Trophoblast cell (in vitro differentiated cells and primary cell): ENCODE measurements around the gene TDRD15.

Experiments used
- DNase-seq, 2 donors: peaks; one replicate each; pipeline ENCODE4 v3.0.0-alpha.2; 2016
- H2AFZ ChIP-seq: 2 replicates; pipeline ENCODE4 v1.6.1; 2013; ENCODE audit warnings: low read length, moderate library complexity, mild to moderate bottlenecking; ENCODE audit not compliant: insufficient read depth, poor library complexity
- H2AK5ac ChIP-seq: 2 replicates; pipeline ENCODE4 v1.6.1; 2013; ENCODE audit warnings: mild to moderate bottlenecking, low read length
- H2BK120ac ChIP-seq: 2 replicates; pipeline ENCODE4 v1.6.1; 2013; ENCODE audit warnings: low read length, mild to moderate bottlenecking, moderate library complexity; ENCODE audit not compliant: insufficient read depth, poor library complexity
- H2BK12ac ChIP-seq: 2 replicates; pipeline ENCODE4 v1.6.1; 2013; ENCODE audit warnings: mild to moderate bottlenecking, low read length, moderate library complexity
- H2BK5ac ChIP-seq: 2 replicates; pipeline ENCODE4 v1.6.1; 2013; ENCODE audit warnings: low read length, low read depth, moderate library complexity, mild to moderate bottlenecking; ENCODE audit not compliant: poor library complexity
- H3K14ac ChIP-seq: 2 replicates; pipeline ENCODE4 v1.6.1; 2013; ENCODE audit warnings: mild to moderate bottlenecking, low read length
- H3K18ac ChIP-seq: 2 replicates; pipeline ENCODE4 v1.6.1; 2013; ENCODE audit warnings: mild to moderate bottlenecking, low read length
- H3K23ac ChIP-seq: 2 replicates; pipeline ENCODE4 v1.6.1; 2013; ENCODE audit warnings: low read length
- H3K27ac ChIP-seq: 2 replicates; pipeline ENCODE4 v1.5.1; 2013; ENCODE audit warnings: low read depth, mild to moderate bottlenecking, inconsistent platforms, low read length, moderate library complexity
- H3K27me3 ChIP-seq: 2 replicates; pipeline ENCODE4 v1.6.1; 2013; ENCODE audit warnings: inconsistent platforms, mild to moderate bottlenecking, low read length, moderate library complexity; ENCODE audit not compliant: insufficient read depth
- H3K36me3 ChIP-seq, 2 experiments: 1 replicate in 1 of 2; 2 replicates in 1 of 2; pipeline ENCODE4 v1.6.1; 2013; ENCODE audit warnings: low read length in 2 of 2, mild to moderate bottlenecking in 2 of 2, moderate library complexity in 1 of 2; ENCODE audit not compliant: insufficient read depth in 2 of 2, control insufficient read depth in 1 of 2
- H3K4ac ChIP-seq: 2 replicates; pipeline ENCODE4 v1.6.1; 2013; ENCODE audit warnings: low read depth, mild to moderate bottlenecking, low read length, moderate library complexity
- H3K4me1 ChIP-seq, 2 experiments: 1 replicate in 1 of 2; 2 replicates in 1 of 2; pipeline ENCODE4 v1.6.1; 2013; ENCODE audit warnings: low read length in 2 of 2, mild to moderate bottlenecking in 2 of 2, moderate library complexity in 1 of 2; ENCODE audit not compliant: insufficient read depth in 2 of 2, control insufficient read depth in 1 of 2
- H3K4me2 ChIP-seq: 2 replicates; pipeline ENCODE4 v1.6.1; 2013; ENCODE audit warnings: inconsistent platforms, mild to moderate bottlenecking, low read length, moderate library complexity
- H3K4me3 ChIP-seq: 2 replicates; pipeline ENCODE4 v1.5.1; 2013; ENCODE audit warnings: mild to moderate bottlenecking, low read depth, low read length, inconsistent platforms
- H3K79me1 ChIP-seq: one replicate; pipeline ENCODE4 v1.6.1; 2013; ENCODE audit warnings: low read length
- H3K79me2 ChIP-seq: 2 replicates; pipeline ENCODE4 v1.6.1; 2013; ENCODE audit warnings: low read length, mild to moderate bottlenecking; ENCODE audit not compliant: control insufficient read depth, insufficient read depth, poor library complexity
- H3K9ac ChIP-seq: 2 replicates; pipeline ENCODE4 v1.6.1; 2013; ENCODE audit warnings: mild to moderate bottlenecking, low read length
- H3K9me3 ChIP-seq: 2 replicates; pipeline ENCODE4 v1.6.1; 2013; ENCODE audit warnings: low read depth, mild to moderate bottlenecking, control low read depth, inconsistent platforms, low read length; ENCODE audit not compliant: insufficient read depth
- H4K12ac ChIP-seq: 2 replicates; pipeline ENCODE4 v1.6.1; 2013; ENCODE audit warnings: low read depth, mild to moderate bottlenecking, low read length, moderate library complexity
- H4K8ac ChIP-seq: 2 replicates; pipeline ENCODE4 v1.6.1; 2013; ENCODE audit warnings: low read depth, mild to moderate bottlenecking, low read length, moderate library complexity
- H4K91ac ChIP-seq: one replicate; pipeline ENCODE4 v1.6.1; 2013; ENCODE audit warnings: low read depth, mild to moderate bottlenecking, low read length, moderate library complexity
- WGBS: extraction: QIAGEN DNeasy Blood & Tissue Kit; methylation state at CpG from one replicate; pipeline ENCODE4 v1.1.7; 2013; ENCODE audit warnings: missing lambda C conversion rate; ENCODE audit not compliant: insufficient read length, insufficient coverage; ENCODE audit errors: extremely low coverage; 5-methylcytosine and 5-hydroxymethylcytosine counted together

TDRD15 gene

GRCh38 chr2:21183306-21183705 is 59.5 kb downstream of the TDRD15 start:
- Histone ChIP-seq H3K18ac (no peak overlapping the region), H3K4me3 (no peak overlapping the region)

GRCh38 chr2:21183726-21184125 is 60.0 kb downstream of the TDRD15 start:
- no peak overlapping the region for H2BK12ac ChIP-seq
- DNase-seq: peak; percentile 94 to 98
- no peak overlapping the region for H2AK5ac ChIP-seq
- no peak overlapping the region for H4K91ac ChIP-seq
- no peak overlapping the region for H2AFZ ChIP-seq
- H3K4me2 ChIP-seq: no peak overlapping the region
- H3K9ac ChIP-seq: no peak overlapping the region
- no peaks in the 10 kb centered on the region for H3K4me1 ChIP-seq
- no peak overlapping the region for H3K14ac ChIP-seq
- H3K27ac ChIP-seq: no peak overlapping the region
- no peaks in the 10 kb centered on the region for H3K36me3 ChIP-seq
- H3K9me3 ChIP-seq: no peaks in the 10 kb centered on the region
- H4K12ac ChIP-seq: no peak overlapping the region
- H3K79me1 ChIP-seq: no peaks in the 10 kb centered on the region
- H3K18ac ChIP-seq: no peak overlapping the region
- H2BK120ac ChIP-seq: no peak overlapping the region
- H3K4ac ChIP-seq: no peak overlapping the region
- H4K8ac ChIP-seq: no peak overlapping the region
- WGBS: no CpG with 5 or more reads among the region's 2 CpGs
- H3K23ac ChIP-seq: no peak overlapping the region
- H3K27me3 ChIP-seq: no peaks in the 10 kb centered on the region
- no peak overlapping the region for H2BK5ac ChIP-seq
- H3K79me2 ChIP-seq: no peaks in the 10 kb centered on the region
- no peak overlapping the region for H3K4me3 ChIP-seq

More at GRCh38 chr2:21183306-21183705, 59.5 kb downstream of the TDRD15 start:
- H3K9me3 ChIP-seq: no peaks in the 10 kb centered on the region
- H3K79me2 ChIP-seq: no peaks in the 10 kb centered on the region
- no peak overlapping the region for H2BK5ac ChIP-seq
- H3K14ac ChIP-seq: no peak overlapping the region
- no peaks in the 10 kb centered on the region for H3K36me3 ChIP-seq
- no peak overlapping the region for H3K9ac ChIP-seq
- H3K27ac ChIP-seq: no peak overlapping the region
- no peaks in the 10 kb centered on the region for H3K79me1 ChIP-seq
- peak; percentile 84 to 92 for DNase-seq
- no CpG with 5 or more reads among the region's 4 CpGs for WGBS
- H3K23ac ChIP-seq: no peak overlapping the region
- H3K4me2 ChIP-seq: no peak overlapping the region
- H3K4ac ChIP-seq: no peak overlapping the region
- H2AFZ ChIP-seq: no peak overlapping the region
- no peak overlapping the region for H2BK120ac ChIP-seq
- no peaks in the 10 kb centered on the region for H3K4me1 ChIP-seq
- no peak overlapping the region for H4K8ac ChIP-seq
- no peak overlapping the region for H2BK12ac ChIP-seq
- no peaks in the 10 kb centered on the region for H3K27me3 ChIP-seq
- H4K12ac ChIP-seq: no peak overlapping the region
- no peak overlapping the region for H4K91ac ChIP-seq
- H2AK5ac ChIP-seq: no peak overlapping the region

- Histone ChIP-seq H2BK12ac (no peak overlapping the region), H3K36me3 (no peaks in the 10 kb centered on the region), H3K27me3 (no peaks in the 10 kb centered on the region), H3K4me1 (no peaks in the 10 kb centered on the region), H3K4me2 (no peak overlapping the region), H3K9me3 (no peaks in the 10 kb centered on the region), H4K8ac (no peak overlapping the region), H3K79me1 (no peaks in the 10 kb centered on the region), H3K79me2 (no peaks in the 10 kb centered on the region), H4K91ac (no peak overlapping the region), H3K4me3 (no peak overlapping the region), H3K9ac (no peak overlapping the region), H4K12ac (no peak overlapping the region), H3K4ac (no peak overlapping the region), H3K14ac (no peak overlapping the region), H3K18ac (no peak overlapping the region), H2AK5ac (no peak overlapping the region), H3K27ac (no peak overlapping the region), H2AFZ (no peak overlapping the region), H2BK5ac (no peak overlapping the region), H2BK120ac (no peak overlapping the region), H3K23ac (no peak overlapping the region)
- no peak for DNase-seq
- WGBS: no CpG with 5 or more reads among the region's 2 CpGs
These were observed 67.8 kb downstream of the TDRD15 start for GRCh38 chr2:21191535-21191934.
